Upper lobe of right lung (tissue), 1 donor: Measurements from ENCODE around the gene ZFAND3. TPM values are rescaled to one million over a fixed set of nuclear protein-coding genes. Genes with fewer than 3 reads are reported as not detected.

ENCODE experiments used
- ATAC-seq: fragments of 200-7000 bp; cut with Tn5 transposase; one replicate; pipeline ENCODE4 v1.9.1; 2020; ENCODE audit warnings: mild to moderate bottlenecking, moderate library complexity
- DNase-seq: peaks from one replicate; pipeline ENCODE4 v3.0.0-alpha.2; 2020
- H3K27ac ChIP-seq: fragments of 200-600 bp; one replicate; pipeline ENCODE4 v1.8.0; 2022
- H3K27me3 ChIP-seq: fragments of 200-600 bp; one replicate; pipeline ENCODE4 v1.8.0; 2022; ENCODE audit warnings: mild to moderate bottlenecking
- H3K36me3 ChIP-seq: fragments of 200-600 bp; one replicate; pipeline ENCODE4 v1.8.0; 2022
- H3K4me1 ChIP-seq: fragments of 200-600 bp; one replicate; pipeline ENCODE4 v1.8.0; 2022
- H3K4me3 ChIP-seq: fragments of 200-600 bp; one replicate; pipeline ENCODE4 v1.8.0; 2022; ENCODE audit warnings: mild to moderate bottlenecking
- H3K9me3 ChIP-seq: fragments of 200-600 bp; one replicate; pipeline ENCODE4 v1.8.0; 2022
- CTCF ChIP-seq: fragments of 200-600 bp; IDR thresholded peaks from one replicate; pipeline ENCODE4 v1.8.0; 2022; ENCODE audit warnings: antibody characterized with exemption
- intact Hi-C: fragments of 100-400 bp; cut with DNase I; formaldehyde crosslinking; loops from one replicate; pipeline ENCODE4 v1.11.0; 2022
- total RNA-seq: library from RNA; stranded (reverse); fragmentation: NEBNext Ultra II Directional; extraction: Animal tissue kit (Norgen Biotek cat#: 25700); gene quantifications from one replicate; pipeline ENCODE4 v1.2.1, GENCODE V29; 2021
- donor health status: DM: no; HTN: yes; CAD: no; lungs with severe emphysema.

Gene ZFAND3
- total RNA-seq, 1 donor from 2014 or later, result 69.1 TPM

- no peaks in the 10 kb centered on the region for H3K9me3 ChIP-seq
- H3K27ac ChIP-seq, result no peak overlapping the region
- no peak overlapping the region for H3K4me3 ChIP-seq
- TF ChIP-seq CTCF, result no peak
- intact Hi-C loops, result no loop called here
- H3K4me1 ChIP-seq, result no peaks in the 10 kb centered on the region
- DNase-seq, result no peak
- H3K36me3 ChIP-seq, result no peaks in the 10 kb centered on the region
- no peak for ATAC-seq
- H3K27me3 ChIP-seq, result no peaks in the 10 kb centered on the region
Observed at GRCh38 chr6:38055203-38055589, 235.7 kb downstream of the ZFAND3 start.

GRCh38 chr6:38056361-38056760 lies 236.8 kb downstream of the ZFAND3 start:
- DNase-seq, result no peak
- H3K4me1 ChIP-seq, result no peaks in the 10 kb centered on the region
- no peaks in the 10 kb centered on the region for H3K9me3 ChIP-seq
- H3K27me3 ChIP-seq, result no peaks in the 10 kb centered on the region
- H3K27ac ChIP-seq, result no peak overlapping the region
- peaks cover 1% of the 10 kb centered on the region for H3K36me3 ChIP-seq
- TF ChIP-seq CTCF, result no peak
- ATAC-seq, result no peak
- intact Hi-C loops, result no loop called here
- no peak overlapping the region for H3K4me3 ChIP-seq

- no peak for TF ChIP-seq CTCF
- H3K27me3 ChIP-seq, result no peaks in the 10 kb centered on the region
- H3K4me1 ChIP-seq, result no peaks in the 10 kb centered on the region
- H3K27ac ChIP-seq, result no peak overlapping the region
- no peaks in the 10 kb centered on the region for H3K9me3 ChIP-seq
- H3K4me3 ChIP-seq, result no peak overlapping the region
- no peak for DNase-seq
- intact Hi-C loops, result no loop called here
- ATAC-seq, result no peak
- peaks cover 18% of the 10 kb centered on the region for H3K36me3 ChIP-seq
Observed at GRCh38 chr6:38057994-38058393, 238.5 kb downstream of the ZFAND3 start.

- no peak for TF ChIP-seq CTCF
- peaks cover 36% of the 10 kb centered on the region for H3K36me3 ChIP-seq
- H3K27me3 ChIP-seq, result no peaks in the 10 kb centered on the region
- H3K4me3 ChIP-seq, result no peak overlapping the region
- ATAC-seq (no peak), DNase-seq (no peak)
- intact Hi-C loops, result no loop called here
- H3K27ac ChIP-seq, result no peak overlapping the region
- H3K4me1 ChIP-seq, result no peaks in the 10 kb centered on the region
- H3K9me3 ChIP-seq, result no peaks in the 10 kb centered on the region
Observed at GRCh38 chr6:38062066-38062465, 242.5 kb downstream of the ZFAND3 start.

GRCh38 chr6:38063973-38064372 lies 244.4 kb downstream of the ZFAND3 start:
- DNase-seq (no peak), ATAC-seq (no peak)
- Histone ChIP-seq H3K9me3 (no peaks in the 10 kb centered on the region), H3K4me1 (no peaks in the 10 kb centered on the region), H3K27ac (no peak overlapping the region), H3K27me3 (no peaks in the 10 kb centered on the region), H3K4me3 (no peak overlapping the region), H3K36me3 (peaks cover 36% of the 10 kb centered on the region)
- TF ChIP-seq CTCF, result no peak
- intact Hi-C loops, result no loop called here

- no peaks in the 10 kb centered on the region for H3K4me1 ChIP-seq
- no peak for DNase-seq
- no peak for TF ChIP-seq CTCF
- ATAC-seq, result no peak
- H3K4me3 ChIP-seq, result no peak overlapping the region
- H3K9me3 ChIP-seq, result no peaks in the 10 kb centered on the region
- no peak overlapping the region for H3K27ac ChIP-seq
- H3K27me3 ChIP-seq, result no peaks in the 10 kb centered on the region
- intact Hi-C loops, result no loop called here
- H3K36me3 ChIP-seq, result peaks cover 36% of the 10 kb centered on the region
Observed at GRCh38 chr6:38064431-38064830, 244.9 kb downstream of the ZFAND3 start.
